Osteocyte (in vitro differentiated cells): ENCODE data around the gene KCND1. TPM values are rescaled to one million over a fixed set of nuclear protein-coding genes. Genes with fewer than 3 reads are reported as not detected.

Experiments used
- DNase-seq: peaks from one replicate; pipeline ENCODE4 v3.0.0; 2021; ENCODE audit warnings: mixed read lengths; ENCODE audit not compliant: unreplicated experiment; ENCODE audit errors: extremely low spot score
- H3K27ac Mint-ChIP-seq: one replicate; pipeline ENCODE4 v1.8.0; 2021; ENCODE audit warnings: mild to moderate bottlenecking, mixed read lengths; ENCODE audit not compliant: unreplicated experiment
- H3K27me3 Mint-ChIP-seq: one replicate; pipeline ENCODE4 v1.8.0; 2021; ENCODE audit warnings: mixed read lengths; ENCODE audit not compliant: unreplicated experiment
- H3K36me3 Mint-ChIP-seq: one replicate; pipeline ENCODE4 v1.8.0; 2021; ENCODE audit warnings: mixed read lengths; ENCODE audit not compliant: unreplicated experiment
- H3K4me1 Mint-ChIP-seq: one replicate; pipeline ENCODE4 v1.8.0; 2021; ENCODE audit warnings: mixed read lengths; ENCODE audit not compliant: unreplicated experiment
- H3K4me3 Mint-ChIP-seq: one replicate; pipeline ENCODE4 v1.8.0; 2021; ENCODE audit warnings: mild to moderate bottlenecking, moderate library complexity, mixed read lengths; ENCODE audit not compliant: unreplicated experiment
- H3K9me3 Mint-ChIP-seq: one replicate; pipeline ENCODE4 v1.8.0; 2021; ENCODE audit warnings: mixed read lengths; ENCODE audit not compliant: unreplicated experiment
- total RNA-seq: library from RNA; stranded (reverse); gene quantifications from 2 replicates; pipeline ENCODE4 v1.2.1, GENCODE V29; 2021
- TF ChIP-seq, protein P1 (sequence below): fragments of 200-600 bp; sonication (generic); IDR thresholded peaks from 2 replicates; pipeline ENCODE4 v1.5.0; 2021; ENCODE audit warnings: antibody characterized with exemption, mild to moderate bottlenecking, moderate library complexity

KCND1 gene
- total RNA-seq, 1 donor from 2014 or later = 2.5 TPM

DNA sequence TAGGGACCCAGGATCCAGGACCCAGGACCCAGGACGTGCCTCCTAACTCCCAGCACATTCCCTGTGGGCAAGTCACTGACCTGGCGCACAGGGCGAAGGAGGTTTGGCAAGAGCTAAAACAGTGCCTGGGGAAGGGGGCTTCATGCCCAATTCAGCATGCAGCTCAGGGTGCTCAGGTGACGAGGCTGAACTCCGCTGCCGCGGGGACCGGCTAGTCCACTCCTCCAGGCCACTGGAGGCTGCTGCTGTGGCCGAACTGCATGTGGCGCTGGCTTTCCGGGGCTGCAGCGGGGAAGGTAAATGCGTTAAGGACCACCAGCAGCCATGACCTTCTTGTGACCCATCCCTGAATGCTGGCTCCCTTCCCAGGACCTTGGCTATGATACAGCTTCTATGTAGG, 47.9 kb downstream of the KCND1 start:
- DNase-seq = no peak
- Mint-ChIP-seq H3K27ac (no peak overlapping the region), H3K9me3 (no peaks in the 10 kb centered on the region), H3K4me3 (no peak overlapping the region), H3K27me3 (no peaks in the 10 kb centered on the region), H3K36me3 (peaks cover 11% of the 10 kb centered on the region), H3K4me1 (peaks cover 12% of the 10 kb centered on the region)
- TF ChIP-seq, protein P1, sequence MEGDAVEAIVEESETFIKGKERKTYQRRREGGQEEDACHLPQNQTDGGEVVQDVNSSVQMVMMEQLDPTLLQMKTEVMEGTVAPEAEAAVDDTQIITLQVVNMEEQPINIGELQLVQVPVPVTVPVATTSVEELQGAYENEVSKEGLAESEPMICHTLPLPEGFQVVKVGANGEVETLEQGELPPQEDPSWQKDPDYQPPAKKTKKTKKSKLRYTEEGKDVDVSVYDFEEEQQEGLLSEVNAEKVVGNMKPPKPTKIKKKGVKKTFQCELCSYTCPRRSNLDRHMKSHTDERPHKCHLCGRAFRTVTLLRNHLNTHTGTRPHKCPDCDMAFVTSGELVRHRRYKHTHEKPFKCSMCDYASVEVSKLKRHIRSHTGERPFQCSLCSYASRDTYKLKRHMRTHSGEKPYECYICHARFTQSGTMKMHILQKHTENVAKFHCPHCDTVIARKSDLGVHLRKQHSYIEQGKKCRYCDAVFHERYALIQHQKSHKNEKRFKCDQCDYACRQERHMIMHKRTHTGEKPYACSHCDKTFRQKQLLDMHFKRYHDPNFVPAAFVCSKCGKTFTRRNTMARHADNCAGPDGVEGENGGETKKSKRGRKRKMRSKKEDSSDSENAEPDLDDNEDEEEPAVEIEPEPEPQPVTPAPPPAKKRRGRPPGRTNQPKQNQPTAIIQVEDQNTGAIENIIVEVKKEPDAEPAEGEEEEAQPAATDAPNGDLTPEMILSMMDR = no peak

DNA sequence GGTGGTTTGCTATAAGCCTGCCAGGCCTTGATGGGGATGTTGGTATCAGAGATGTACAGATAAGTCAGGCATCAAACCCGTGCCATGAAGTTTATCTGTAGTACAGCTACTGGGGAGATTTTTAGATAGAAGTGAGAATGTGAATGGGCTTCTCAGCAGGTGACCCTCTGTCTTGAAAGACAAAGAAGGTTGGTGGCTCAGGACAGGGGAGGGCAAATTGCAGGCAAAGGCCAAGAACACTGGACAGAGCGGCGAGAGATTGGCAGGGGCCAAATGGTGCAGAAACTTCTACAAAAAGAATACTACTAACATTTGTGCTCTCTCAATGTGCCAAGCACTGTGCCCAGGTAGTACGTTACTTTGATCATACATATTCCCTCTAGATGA, 50.9 kb downstream of the KCND1 start:
- Mint-ChIP-seq H3K4me3 (no peak overlapping the region), H3K27me3 (no peaks in the 10 kb centered on the region)

DNA sequence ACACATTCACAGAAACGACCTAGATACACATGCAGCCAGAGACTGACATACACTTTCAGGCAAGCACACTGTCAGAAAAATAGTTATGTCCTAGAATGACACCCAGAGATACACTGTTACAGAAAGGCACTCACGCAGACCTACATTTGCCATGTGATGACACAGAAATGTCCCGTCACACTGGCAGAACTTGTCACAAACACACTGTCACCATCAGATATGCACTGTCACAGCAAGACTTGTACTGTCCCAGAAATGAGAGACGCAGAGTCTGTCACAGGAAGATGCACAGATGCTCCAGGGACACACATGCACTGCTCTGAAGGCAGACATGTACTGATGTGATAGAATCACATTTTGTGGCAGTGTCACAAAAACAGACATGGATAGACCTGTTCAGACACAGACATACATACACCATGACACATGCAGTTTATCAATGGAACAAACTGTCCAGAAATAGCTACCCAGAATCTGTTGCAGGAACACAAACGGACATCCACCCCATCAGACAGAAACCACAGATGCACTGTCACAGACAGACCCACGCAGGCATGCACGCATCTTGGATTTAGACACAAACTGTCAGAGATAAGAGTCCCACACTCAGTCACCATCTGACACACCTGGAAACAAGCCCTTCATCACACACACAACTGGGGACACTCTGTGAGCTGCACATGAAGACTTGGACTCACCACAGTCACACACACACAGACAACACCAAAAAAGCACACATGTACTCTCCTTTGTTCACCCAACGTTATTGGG, 51.5 kb downstream of the KCND1 start:
- H3K36me3 Mint-ChIP-seq = peaks cover 2% of the 10 kb centered on the region
- H3K27ac Mint-ChIP-seq = peak overlapping the region; percentile 94
- H3K4me1 Mint-ChIP-seq = peaks cover 26% of the 10 kb centered on the region
- no peaks in the 10 kb centered on the region for H3K9me3 Mint-ChIP-seq
- no peak for DNase-seq
- H3K27me3 Mint-ChIP-seq = no peaks in the 10 kb centered on the region
- TF ChIP-seq, protein P1 = no peak
- no peak overlapping the region for H3K4me3 Mint-ChIP-seq

More for the DNA sequence above, 50.9 kb downstream of the KCND1 start:
- Mint-ChIP-seq H3K9me3 (no peaks in the 10 kb centered on the region), H3K36me3 (peaks cover 7% of the 10 kb centered on the region), H3K27ac (no peak overlapping the region), H3K4me1 (peaks cover 26% of the 10 kb centered on the region)
- DNase-seq = no peak
- TF ChIP-seq, protein P1 = no peak

DNA sequence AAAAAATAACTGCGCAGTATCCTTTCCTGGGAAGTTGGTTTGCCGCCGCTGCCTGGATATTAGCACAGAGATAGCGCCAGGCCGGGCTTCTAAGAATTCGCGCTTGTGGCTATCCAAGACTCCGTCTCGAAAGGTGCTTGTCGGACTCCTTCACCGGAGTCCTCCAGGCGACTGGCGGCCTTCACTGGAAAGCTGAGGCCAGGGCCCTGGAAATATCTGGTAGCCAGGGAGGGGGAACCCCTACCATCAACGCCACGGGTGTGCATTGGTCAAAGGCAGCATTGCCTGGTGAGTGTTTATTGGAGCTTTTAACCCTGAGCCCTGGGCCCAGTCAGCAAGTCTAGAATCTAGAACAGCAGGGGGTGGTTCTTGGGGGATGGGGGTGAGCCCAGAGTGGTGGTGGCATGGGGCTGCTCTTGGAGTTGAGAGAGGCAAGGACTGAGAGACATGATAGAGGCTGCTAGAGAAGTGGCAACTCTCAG, 52.2 kb downstream of the KCND1 start:
- H3K27me3 Mint-ChIP-seq = no peaks in the 10 kb centered on the region
- no peaks in the 10 kb centered on the region for H3K9me3 Mint-ChIP-seq
- TF ChIP-seq, protein P1 = no peak
- H3K27ac Mint-ChIP-seq = peak overlapping the region; percentile 94
- H3K36me3 Mint-ChIP-seq = peaks cover 2% of the 10 kb centered on the region
- peaks cover 26% of the 10 kb centered on the region for H3K4me1 Mint-ChIP-seq
- peak overlapping the region; percentile 74 for H3K4me3 Mint-ChIP-seq
- no peak for DNase-seq

DNA sequence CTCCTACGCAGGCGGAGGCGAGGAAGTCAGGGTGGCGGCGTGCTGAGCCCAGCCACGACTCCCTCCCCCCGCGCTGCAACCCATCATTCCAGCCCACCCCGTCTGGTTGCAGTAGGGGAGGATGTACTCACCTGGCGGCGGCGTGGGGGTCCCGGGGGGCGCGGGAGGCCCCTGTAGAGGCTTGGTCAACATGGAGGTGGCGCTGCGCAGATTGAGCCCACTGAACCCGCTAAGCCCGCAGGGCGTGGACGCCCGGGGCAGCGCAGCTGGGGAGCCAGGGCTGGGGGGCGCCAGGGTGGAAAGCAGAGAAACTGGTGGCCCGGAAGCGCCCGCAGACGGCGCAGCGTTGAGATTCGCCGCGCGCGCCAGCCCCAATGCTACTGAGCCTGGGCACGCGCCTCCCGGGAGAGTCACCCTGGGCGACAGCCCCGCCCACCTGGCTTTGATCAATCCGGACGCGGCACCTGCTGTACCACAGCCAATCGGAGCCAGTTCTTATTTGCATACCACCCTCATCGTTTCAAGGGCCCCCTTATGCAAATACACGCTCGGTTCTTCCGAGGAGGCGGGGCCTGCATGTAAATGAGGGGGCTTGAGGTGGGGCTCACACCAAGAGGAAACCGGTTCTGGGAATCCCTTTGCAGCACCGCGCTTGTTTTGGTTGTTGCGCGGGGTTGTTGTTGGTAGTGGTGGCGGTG, 52.9 kb downstream of the KCND1 start, which contains the start of gene PIM2:
PIM2 (minus strand) TSS at position 382 of the 698 bp plus-strand sequence; CDS start at position 192, 190 bp downstream.
- Mint-ChIP-seq H3K4me3 (peak within 1 kb of the TSS; percentile 74), H3K9me3 (no peaks in the 10 kb centered on the region), H3K27ac (peak within 1 kb of the TSS; percentile 94), H3K4me1 (peaks cover 26% of the 10 kb centered on the region), H3K27me3 (no peaks in the 10 kb centered on the region), H3K36me3 (no peaks in the 10 kb centered on the region)
- DNase-seq = peak; percentile 90
- TF ChIP-seq, protein P1 = no peak
